ENCODE results near the gene ADAM12. TPM values are rescaled to one million over a fixed set of nuclear protein-coding genes. Genes with fewer than 3 reads are reported as not detected.

The ADAM12 gene
- total RNA-seq, 2 donors from 2014 or later: 0.14 to 1.9 TPM

- Histone ChIP-seq H3K27me3 (replicated peaks; ENCODE audit: insufficient read depth) (no peaks in the 10 kb centered on the region), H3K36me3 (no peaks in the 10 kb centered on the region), H3K9me3 (no peaks in the 10 kb centered on the region), H3K4me3 (no peak overlapping the region), H3K4me1 (replicated peaks) (no peaks in the 10 kb centered on the region), H3K27ac (no peak overlapping the region)
- WGBS: 94% methylated on average over 3 of the region's 3 CpGs
- intact Hi-C loops (cut with DNase I): no loop called here
- no peak for DNase-seq (ENCODE audit: low spot score)
- TF ChIP-seq CTCF (IDR thresholded peaks at IDR 0.05): no peak
- TF ChIP-seq POLR2AphosphoS5 (IDR thresholded peaks at IDR 0.05): no peak
- TF ChIP-seq POLR2A (IDR thresholded peaks at IDR 0.05): no peak
Observed at GRCh38 chr10:126061526-126061925, 326.8 kb downstream of the ADAM12 start.

- DNase-seq (ENCODE audit: low spot score): no peak
- H3K4me1 ChIP-seq (replicated peaks): no peaks in the 10 kb centered on the region
- TF ChIP-seq POLR2AphosphoS5 (IDR thresholded peaks at IDR 0.05) (no peak), POLR2A (IDR thresholded peaks at IDR 0.05) (no peak), CTCF (IDR thresholded peaks at IDR 0.05) (no peak)
- no peaks in the 10 kb centered on the region for H3K36me3 ChIP-seq
- H3K9me3 ChIP-seq: no peaks in the 10 kb centered on the region
- no peak overlapping the region for H3K27ac ChIP-seq
- WGBS: 71% methylated on average over 11 of the region's 11 CpGs
- intact Hi-C loops (cut with DNase I): no loop called here
- H3K4me3 ChIP-seq: no peak overlapping the region
- no peaks in the 10 kb centered on the region for H3K27me3 ChIP-seq (replicated peaks; ENCODE audit: insufficient read depth)
Observed at GRCh38 chr10:126060261-126060931, 327.9 kb downstream of the ADAM12 start.

GRCh38 chr10:126059076-126059826, 329.0 kb downstream of the ADAM12 start:
- Histone ChIP-seq H3K27me3 (replicated peaks; ENCODE audit: insufficient read depth) (no peaks in the 10 kb centered on the region), H3K27ac (no peak overlapping the region), H3K4me3 (no peak overlapping the region), H3K4me1 (replicated peaks) (no peaks in the 10 kb centered on the region), H3K9me3 (no peaks in the 10 kb centered on the region), H3K36me3 (no peaks in the 10 kb centered on the region)
- TF ChIP-seq POLR2A (IDR thresholded peaks at IDR 0.05) (no peak), POLR2AphosphoS5 (IDR thresholded peaks at IDR 0.05) (no peak), CTCF (IDR thresholded peaks at IDR 0.05) (no peak)
- intact Hi-C loops (cut with DNase I): no loop called here
- WGBS: 24% methylated on average over 4 of the region's 4 CpGs
- DNase-seq (ENCODE audit: low spot score): no peak

- 34% methylated on average over 9 of the region's 9 CpGs for WGBS
- intact Hi-C loops (cut with DNase I): no loop called here
- no peak for DNase-seq (ENCODE audit: low spot score)
Observed at GRCh38 chr10:126058507-126058906, 329.8 kb downstream of the ADAM12 start.

More at GRCh38 chr10:126058507-126058906, 329.8 kb downstream of the ADAM12 start:
- no peaks in the 10 kb centered on the region for H3K27me3 ChIP-seq (replicated peaks; ENCODE audit: insufficient read depth)
- no peak overlapping the region for H3K27ac ChIP-seq
- H3K4me1 ChIP-seq (replicated peaks): no peaks in the 10 kb centered on the region
- no peaks in the 10 kb centered on the region for H3K9me3 ChIP-seq
- H3K4me3 ChIP-seq: no peak overlapping the region
- H3K36me3 ChIP-seq: no peaks in the 10 kb centered on the region
- TF ChIP-seq POLR2AphosphoS5 (IDR thresholded peaks at IDR 0.05) (no peak), POLR2A (IDR thresholded peaks at IDR 0.05) (no peak), CTCF (IDR thresholded peaks at IDR 0.05) (no peak)

Data from prostate gland (tissue), 2 donors.